K562 (cell line): ENCODE data around the gene DPEP2. TPM values are rescaled to one million over a fixed set of nuclear protein-coding genes. Genes with fewer than 3 reads are reported as not detected.

ENCODE experiments used
- ATAC-seq: fragments of 200-7000 bp; cut with Tn5 transposase; 3 replicates; pipeline ENCODE4 v1.9.1; 2020; ENCODE audit warnings: moderate library complexity
- BruUV-seq: library from RNA; stranded (reverse); fragments of 400-500 nt; replicated peaks from 2 replicates; lab custom pipeline; 2021; lab: Mats Ljungman, UMichigan
- CTCF ChIA-PET: fragments of 300-600 bp; formaldehyde crosslinking; extraction: SDS; loops from one replicate; lab custom pipeline; 2021; ENCODE audit warnings: low intra/inter-chr PET ratio; lab: Yijun Ruan, JAX
- POLR2A ChIA-PET: fragments of 300-600, 350-650 bp; sonication (Branson Sonifier 250); formaldehyde crosslinking; extraction: SDS; loops from one replicate; lab custom pipeline; 2021; ENCODE audit warnings: antibody characterized with exemption, inconsistent platforms; lab: Yijun Ruan, JAX
- DNase-seq, 4 experiments: peaks; one replicate each; pipeline versions ENCODE4 v3.0.0 to v3.0.0-alpha.2; 2011 to 2018; ENCODE audit warnings: low spot score in 3 of 4, mixed read lengths in 3 of 4; ENCODE audit errors: extremely low read depth in 1 of 4
- FAIRE-seq: peaks from 2 replicates; lab custom pipeline; 2011; peaks lifted over from hg19 to GRCh38; lab: Jason Lieb, UNC
- H2AFZ ChIP-seq: 2 replicates; pipeline ENCODE4 v1.6.0; 2011; ENCODE audit warnings: low read depth, low read length, control low read depth, inconsistent platforms
- H3K27ac ChIP-seq: fragments of 200-600 bp; 3 replicates; pipeline ENCODE4 v1.8.0; 2011; ENCODE audit warnings: low read depth, mild to moderate bottlenecking, control low read depth, inconsistent platforms, low read length, moderate library complexity, mixed read lengths; ENCODE audit errors: extremely low read depth
- H3K27me3 ChIP-seq, 2 experiments: fragments of 300-600 bp in 1 of 2; 2 replicates in 1 of 2; 3 replicates in 1 of 2; pipeline versions ENCODE4 v1.6.0 to v1.8.0; 2011; ENCODE audit warnings: inconsistent platforms in 2 of 2, low read length in 2 of 2, mild to moderate bottlenecking in 1 of 2, mixed read lengths in 1 of 2, moderate library complexity in 1 of 2; ENCODE audit not compliant: control insufficient read depth in 2 of 2, insufficient read depth in 2 of 2
- H3K36me3 ChIP-seq: fragments of 300-600 bp; 3 replicates; pipeline ENCODE4 v1.8.0; 2011; ENCODE audit warnings: mild to moderate bottlenecking, low read length, inconsistent platforms; ENCODE audit not compliant: control insufficient read depth, insufficient read depth
- H3K4me1 ChIP-seq, 2 experiments: fragments of 200-600 bp in 1 of 2; replicated peaks in 1 of 2; 2 replicates in 1 of 2; 3 replicates in 1 of 2; pipeline versions ENCODE4 v1.5.1 to v1.8.0; 2011; ENCODE audit warnings: inconsistent platforms in 2 of 2, low read length in 2 of 2, mild to moderate bottlenecking in 1 of 2, mixed read lengths in 1 of 2, moderate library complexity in 1 of 2; ENCODE audit not compliant: control insufficient read depth in 2 of 2, insufficient read depth in 2 of 2
- H3K4me2 ChIP-seq: 2 replicates; pipeline ENCODE4 v1.6.1; 2011; ENCODE audit warnings: low read length, control low read depth, inconsistent platforms, mixed read lengths; ENCODE audit not compliant: insufficient read depth
- H3K4me3 ChIP-seq: fragments of 200-600 bp; sonication (generic), shearing (Covaris generic); 2 replicates; pipeline ENCODE4 v1.5.1; 2016; ENCODE audit warnings: control low read depth, inconsistent platforms
- H3K79me2 ChIP-seq: fragments of 200-600 bp; 3 replicates; pipeline ENCODE4 v1.8.0; 2011; ENCODE audit warnings: low read length, inconsistent platforms; ENCODE audit not compliant: control insufficient read depth, insufficient read depth
- H3K9ac ChIP-seq, 2 experiments: 2 replicates each; pipeline versions ENCODE4 v1.6.0 to v1.6.1; 2011; ENCODE audit warnings: low read depth in 2 of 2, low read length in 2 of 2, control low read depth in 1 of 2, inconsistent platforms in 1 of 2, mild to moderate bottlenecking in 1 of 2, mixed read lengths in 1 of 2; ENCODE audit not compliant: insufficient read depth in 1 of 2
- H3K9me1 ChIP-seq: one replicate; pipeline ENCODE4 v1.6.0; 2011; ENCODE audit warnings: inconsistent platforms, mild to moderate bottlenecking, low read length, moderate library complexity; ENCODE audit not compliant: control insufficient read depth, insufficient read depth
- H3K9me3 ChIP-seq: replicated peaks from 2 replicates; pipeline ENCODE4 v1.5.1; 2011; ENCODE audit warnings: low read depth, low read length, inconsistent platforms; ENCODE audit not compliant: control insufficient read depth, insufficient read depth
- H4K20me1 ChIP-seq: replicated peaks from 2 replicates; pipeline ENCODE4 v1.6.1; 2011; ENCODE audit warnings: low read length, inconsistent platforms, mixed read lengths; ENCODE audit not compliant: control insufficient read depth, insufficient read depth
- FOXJ2 ChIP-seq: fragments of 200-800 bp; sonication (Bioruptor generic); IDR thresholded peaks from 2 replicates; pipeline ENCODE4 v1.6.1; 2016; ENCODE audit warnings: missing genetic modification characterization, missing compliant biosample characterization
- L3MBTL2 ChIP-seq: fragments of 450-650 bp; IDR thresholded peaks from 2 replicates; pipeline ENCODE4 v1.6.1; 2016; ENCODE audit warnings: mild to moderate bottlenecking, moderate library complexity
- MBD2 ChIP-seq: sonication (generic); IDR thresholded peaks from 2 replicates; pipeline ENCODE4 v1.6.1; 2016; ENCODE audit warnings: low read depth, borderline replicate concordance
- NFXL1 ChIP-seq: fragments of 450-650 bp; formaldehyde crosslinking; IDR thresholded peaks from 2 replicates; pipeline ENCODE4 v1.4.0; 2021; ENCODE audit warnings: mild to moderate bottlenecking
- OTX1 ChIP-seq: fragments of 450-650 bp; formaldehyde crosslinking; IDR thresholded peaks from 2 replicates; pipeline ENCODE4 v1.4.0; 2022; ENCODE audit warnings: mild to moderate bottlenecking
- POLR2AphosphoS5 ChIP-seq: IDR thresholded peaks from 2 replicates; pipeline ENCODE4 v1.6.1; 2011; ENCODE audit warnings: mild to moderate bottlenecking, low read depth, low read length, moderate library complexity; ENCODE audit not compliant: control insufficient read depth, insufficient read depth
- RBM34 ChIP-seq: fragments of 200-400 bp; formaldehyde crosslinking; IDR thresholded peaks from 2 replicates; pipeline ENCODE4 v1.6.1; 2018; ENCODE audit warnings: low read length, borderline replicate concordance; ENCODE audit not compliant: insufficient read depth
- SMAD3 ChIP-seq: fragments of 450-650 bp; formaldehyde crosslinking; conservative IDR thresholded peaks from 2 replicates; pipeline ENCODE4 v1.4.0; 2020; ENCODE audit warnings: mild to moderate bottlenecking
- STAT5A ChIP-seq: IDR thresholded peaks from 2 replicates; pipeline ENCODE4 v1.6.1; 2012; ENCODE audit warnings: low read length, inconsistent platforms, borderline replicate concordance
- ZC3H4 ChIP-seq: sonication (generic); formaldehyde crosslinking; IDR thresholded peaks from 2 replicates; pipeline ENCODE4 v1.9.0; 2021; ENCODE audit warnings: missing genetic modification reagents, borderline replicate concordance
- ZC3H8 ChIP-seq: fragments of 450-650 bp; IDR thresholded peaks from 2 replicates; pipeline ENCODE4 v1.6.1; 2017
- ZNF408 ChIP-seq: fragments of 250-450 bp; sonication (Bioruptor Pico); IDR thresholded peaks from 2 replicates; pipeline ENCODE4 v1.4.0; 2020; ENCODE audit warnings: low read depth, mild to moderate bottlenecking, moderate library complexity
- ZNF780A ChIP-seq: fragments of 250-450 bp; sonication (Bioruptor Pico); IDR thresholded peaks from 2 replicates; pipeline ENCODE4 v1.5.0; 2021; ENCODE audit warnings: mild to moderate bottlenecking
- WGBS: fragments of 100-300 bp; shearing (Covaris generic); methylation state at CpG from one replicate; pipeline ENCODE4 v1.1.6; 2016; ENCODE audit warnings: low coverage, mixed read lengths; ENCODE audit not compliant: insufficient coverage; ENCODE audit errors: missing lambda C conversion rate; 5-methylcytosine and 5-hydroxymethylcytosine counted together
- in situ Hi-C: fragments of 300-500 bp; cut with MboI; formaldehyde crosslinking; loops from 4 replicates; pipeline ENCODE4 v1.15.0; 2018; ENCODE audit warnings: inconsistent platforms, mixed read lengths
- intact Hi-C: fragments of 100-400 bp; cut with micrococcal nuclease; formaldehyde crosslinking; loops from 2 replicates; pipeline ENCODE4 v1.14.2; 2022
- polyA plus RNA-seq, 8 experiments: library from polyadenylated mRNA; depleted of rRNA in 4 of 8; stranded (reverse) in 5 of 8; unstranded in 3 of 8; fragments of >200 nt; fragmentation: Nextera tagmentation in 2 of 8; fragmentation: Illumina TruSeq in 1 of 8; extraction: Ambion mirVana in 2 of 8; extraction: Trizol in 1 of 8; gene quantifications; 2 replicates each; pipeline versions ENCODE4 v1.2.1 to v1.2.3, GENCODE V29; 2011 to 2014; ENCODE audit warnings: inconsistent platforms in 1 of 8, missing spikeins in 1 of 8
- total RNA-seq, 7 experiments: library from RNA; depleted of rRNA in 6 of 7; stranded (reverse); fragments of >200 nt in 6 of 7; fragmentation: Illumina TruSeq in 2 of 7; extraction: Trizol in 2 of 7; gene quantifications; 2 replicates each; pipeline versions ENCODE4 v1.2.1 to v1.2.3, GENCODE V29; 2011 to 2021; ENCODE audit warnings: low replicate concordance in 1 of 7
- TF ChIP-seq, protein P1 (sequence below): fragments of 250-450 bp; sonication (Bioruptor Pico); IDR thresholded peaks from 2 replicates; pipeline ENCODE4 v1.5.1; 2021; ENCODE audit warnings: mild to moderate bottlenecking
- TF ChIP-seq, protein P2 (sequence below): fragments of 450-650 bp; formaldehyde crosslinking; conservative IDR thresholded peaks from 2 replicates; pipeline ENCODE4 v1.4.0; 2022; ENCODE audit warnings: mild to moderate bottlenecking, missing genetic modification characterization

DPEP2 gene
- total and polyA plus RNA-seq, 9 of the 15 experiments (the other 6 are each of a cell fraction or from before 2014, with no cell fraction given) = 0.14 to 1.2 (median 0.38) TPM

DNA sequence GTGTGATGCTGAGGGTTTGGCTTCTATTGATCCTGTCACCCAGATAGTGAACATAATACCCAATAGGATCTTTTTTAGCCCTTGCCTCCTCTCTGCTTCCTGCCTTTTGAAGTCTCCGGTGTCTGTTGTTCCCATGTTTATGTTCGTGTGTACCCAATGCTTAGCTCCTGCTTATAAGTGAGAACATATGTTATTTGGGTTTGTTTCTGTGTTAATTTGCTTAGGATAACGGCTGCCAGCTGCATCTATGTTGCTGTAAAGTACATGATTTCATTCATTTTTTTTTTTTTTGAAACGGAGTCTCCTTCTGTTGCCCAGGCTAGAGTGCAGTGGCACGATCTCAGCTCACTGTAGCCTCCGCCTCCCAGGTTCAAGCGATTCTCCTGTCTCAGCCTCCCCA, 46.8 kb upstream of the DPEP2 start:
- TF ChIP-seq RBM34 (no peak), ZC3H4 (no peak), MBD2 (no peak), L3MBTL2 (no peak), ZNF408 (CRISPR knock-in tag) (no peak), FOXJ2 (no peak), ZC3H8 (no peak), NFXL1 (CRISPR knock-in tag) (no peak), OTX1 (CRISPR knock-in tag) (no peak), ZNF780A (no peak), POLR2AphosphoS5 (no peak), SMAD3 (no peak), STAT5A (no peak)
- TF ChIP-seq, protein P1, sequence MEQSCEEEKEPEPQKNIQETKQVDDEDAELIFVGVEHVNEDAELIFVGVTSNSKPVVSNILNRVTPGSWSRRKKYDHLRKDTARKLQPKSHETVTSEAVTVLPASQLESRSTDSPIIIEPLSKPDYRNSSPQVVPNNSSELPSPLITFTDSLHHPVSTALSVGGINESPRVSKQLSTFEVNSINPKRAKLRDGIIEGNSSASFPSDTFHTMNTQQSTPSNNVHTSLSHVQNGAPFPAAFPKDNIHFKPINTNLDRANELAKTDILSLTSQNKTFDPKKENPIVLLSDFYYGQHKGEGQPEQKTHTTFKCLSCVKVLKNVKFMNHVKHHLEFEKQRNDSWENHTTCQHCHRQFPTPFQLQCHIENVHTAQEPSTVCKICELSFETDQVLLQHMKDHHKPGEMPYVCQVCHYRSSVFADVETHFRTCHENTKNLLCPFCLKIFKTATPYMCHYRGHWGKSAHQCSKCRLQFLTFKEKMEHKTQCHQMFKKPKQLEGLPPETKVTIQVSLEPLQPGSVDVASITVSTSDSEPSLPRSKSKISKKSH = no peak
- TF ChIP-seq, protein P2, sequence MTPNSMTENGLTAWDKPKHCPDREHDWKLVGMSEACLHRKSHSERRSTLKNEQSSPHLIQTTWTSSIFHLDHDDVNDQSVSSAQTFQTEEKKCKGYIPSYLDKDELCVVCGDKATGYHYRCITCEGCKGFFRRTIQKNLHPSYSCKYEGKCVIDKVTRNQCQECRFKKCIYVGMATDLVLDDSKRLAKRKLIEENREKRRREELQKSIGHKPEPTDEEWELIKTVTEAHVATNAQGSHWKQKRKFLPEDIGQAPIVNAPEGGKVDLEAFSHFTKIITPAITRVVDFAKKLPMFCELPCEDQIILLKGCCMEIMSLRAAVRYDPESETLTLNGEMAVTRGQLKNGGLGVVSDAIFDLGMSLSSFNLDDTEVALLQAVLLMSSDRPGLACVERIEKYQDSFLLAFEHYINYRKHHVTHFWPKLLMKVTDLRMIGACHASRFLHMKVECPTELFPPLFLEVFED (CRISPR knock-in tag) = no peak
- DNase-seq (no peak), ATAC-seq (no peak), FAIRE-seq (no peak)
- no TSS peak for BruUV-seq
- Histone ChIP-seq H3K36me3 (peaks cover 37% of the 10 kb centered on the region; the same call in 2 of the 3 replicates), H3K9me3 (no peaks in the 10 kb centered on the region), H3K4me3 (no peak overlapping the region), H2AFZ (no peak overlapping the region), H3K9ac (no peak overlapping the region), H3K27ac (no peak overlapping the region), H3K4me2 (no peak overlapping the region), H3K9me1 (no peaks in the 10 kb centered on the region), H3K27me3 (no peaks in the 10 kb centered on the region), H4K20me1 (no peaks in the 10 kb centered on the region), H3K4me1 (no peaks in the 10 kb centered on the region), H3K79me2 (no peaks in the 10 kb centered on the region)
- in situ Hi-C loops = loop anchor here (10.0 kb wide), 2 partner anchors 231 to 371 kb away; no protein-coding TSS in a partner anchor
- CTCF ChIA-PET = no interaction called here
- POLR2A ChIA-PET = no interaction called here
- intact Hi-C loops = loop anchor here (10.0 kb wide), 1 partner anchor 161 kb away; the partner anchor contains the start of gene NRN1L
- WGBS = 86% methylated on average over 5 of the region's 7 CpGs
